Activated CD4-positive, alpha-beta T cell treated with anti-CD3 and anti-CD28 coated beads, Interleukin-2, amount 10 ng/mL, durations not matched to agents 24 days and 14 days (primary cell): ENCODE measurements around the gene OR4K13. TPM values are rescaled to one million over a fixed set of nuclear protein-coding genes. Genes with fewer than 3 reads are reported as not detected.

Experiments
- DNase-seq: peaks from one replicate; pipeline ENCODE4 v3.0.0; 2022
- H3K27ac Mint-ChIP-seq: one replicate; pipeline ENCODE4 v1.8.0; 2022; ENCODE audit warnings: mild to moderate bottlenecking, mixed read lengths
- H3K27me3 Mint-ChIP-seq: one replicate; pipeline ENCODE4 v1.8.0; 2022; ENCODE audit warnings: mixed read lengths
- H3K36me3 Mint-ChIP-seq: one replicate; pipeline ENCODE4 v1.8.0; 2022; ENCODE audit warnings: low read depth, mild to moderate bottlenecking, mixed read lengths
- H3K4me1 Mint-ChIP-seq: one replicate; pipeline ENCODE4 v1.8.0; 2021; ENCODE audit warnings: mixed read lengths
- H3K4me3 Mint-ChIP-seq: one replicate; pipeline ENCODE4 v1.8.0; 2022; ENCODE audit warnings: mild to moderate bottlenecking, moderate library complexity, mixed read lengths
- H3K9me3 Mint-ChIP-seq: one replicate; pipeline ENCODE4 v1.8.0; 2021; ENCODE audit warnings: mixed read lengths
- intact Hi-C: fragments of 100-400 bp; cut with micrococcal nuclease; formaldehyde crosslinking; loops from one replicate; pipeline ENCODE4 v1.15.1; 2023
- total RNA-seq: library from RNA; stranded (reverse); gene quantifications from 2 replicates; pipeline ENCODE4 v1.2.3, GENCODE V29; 2022

OR4K13 gene
- not detected in 2 replicates for total RNA-seq

DNA sequence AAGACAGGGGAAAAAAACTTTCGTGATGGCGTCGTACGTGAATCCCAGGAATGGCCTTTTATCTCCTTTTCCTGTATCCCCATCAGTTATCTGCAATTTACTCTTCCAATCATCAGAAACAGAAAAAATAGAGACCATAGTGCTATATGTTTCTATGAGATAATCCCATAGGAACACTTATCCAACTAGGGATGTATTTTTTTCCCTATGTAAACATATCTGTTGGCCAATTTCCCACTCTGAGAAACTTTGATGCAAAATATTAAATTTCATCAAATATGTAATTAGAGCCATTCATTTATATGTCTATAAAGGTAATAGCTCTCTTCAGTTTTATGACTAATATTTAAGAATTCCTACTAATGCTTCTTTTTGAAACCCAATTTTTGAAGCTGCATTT is at the start of gene OR4K13:
TSS of gene OR4K13 (minus strand) at position 101 of the 400 bp plus-strand sequence. CDS start 1,280 bp downstream, outside the sequence.
- intact Hi-C loops = no loop called here

GRCh38 chr14:20059745-20060144 is 23.9 kb upstream of the OR4K13 start, which contains the start of gene OR4L1:
TSS of gene OR4L1 (plus strand) at chr14:20060045. CDS start at chr14:20060045, 0 bp downstream.
- no peaks in the 10 kb centered on the region for H3K9me3 Mint-ChIP-seq
- no peak within 1 kb of the TSS for H3K4me3 Mint-ChIP-seq
- DNase-seq = no peak
- H3K27me3 Mint-ChIP-seq = no peaks in the 10 kb centered on the region
- no peaks in the 10 kb centered on the region for H3K4me1 Mint-ChIP-seq
- no peaks in the 10 kb centered on the region for H3K36me3 Mint-ChIP-seq
- intact Hi-C loops = no loop called here
- no peak within 1 kb of the TSS for H3K27ac Mint-ChIP-seq

More for the DNA sequence above, at the start of gene OR4K13:
- DNase-seq = no peak
- H3K9me3 Mint-ChIP-seq = peaks cover 8% of the 10 kb centered on the region
- H3K27ac Mint-ChIP-seq = no peak within 1 kb of the TSS
- H3K36me3 Mint-ChIP-seq = no peaks in the 10 kb centered on the region
- no peak within 1 kb of the TSS for H3K4me3 Mint-ChIP-seq
- no peaks in the 10 kb centered on the region for H3K27me3 Mint-ChIP-seq
- no peaks in the 10 kb centered on the region for H3K4me1 Mint-ChIP-seq

DNA sequence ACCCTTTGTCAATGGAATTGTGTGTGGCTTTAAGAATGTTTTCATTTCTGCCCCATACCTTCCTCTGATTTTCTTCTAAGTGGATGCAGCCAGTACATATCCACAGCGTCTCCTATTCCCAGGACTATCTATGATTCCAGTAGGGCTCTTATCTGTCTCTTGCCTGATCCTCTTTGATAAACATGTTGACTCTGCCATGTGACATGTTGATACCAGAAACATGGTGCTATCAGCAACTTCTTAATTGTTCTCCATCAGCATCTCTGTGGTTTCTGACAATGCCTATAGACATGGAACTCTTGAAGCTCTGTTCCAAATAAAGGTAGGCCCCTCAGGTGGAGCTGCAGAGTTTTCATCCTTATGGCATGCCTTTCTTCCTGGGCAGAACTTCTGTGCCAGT is 12.4 kb upstream of the OR4K13 start:
- Mint-ChIP-seq H3K36me3 (no peaks in the 10 kb centered on the region), H3K4me3 (no peak overlapping the region), H3K9me3 (no peaks in the 10 kb centered on the region), H3K27ac (no peak overlapping the region), H3K27me3 (no peaks in the 10 kb centered on the region), H3K4me1 (no peaks in the 10 kb centered on the region)
- no peak for DNase-seq
- intact Hi-C loops = no loop called here

GRCh38 chr14:20044243-20044642 is 8.4 kb upstream of the OR4K13 start:
- Mint-ChIP-seq H3K4me1 (no peaks in the 10 kb centered on the region), H3K4me3 (no peak overlapping the region), H3K27me3 (no peaks in the 10 kb centered on the region), H3K27ac (no peak overlapping the region), H3K36me3 (no peaks in the 10 kb centered on the region), H3K9me3 (no peaks in the 10 kb centered on the region)
- DNase-seq = no peak
- intact Hi-C loops = no loop called here

DNA sequence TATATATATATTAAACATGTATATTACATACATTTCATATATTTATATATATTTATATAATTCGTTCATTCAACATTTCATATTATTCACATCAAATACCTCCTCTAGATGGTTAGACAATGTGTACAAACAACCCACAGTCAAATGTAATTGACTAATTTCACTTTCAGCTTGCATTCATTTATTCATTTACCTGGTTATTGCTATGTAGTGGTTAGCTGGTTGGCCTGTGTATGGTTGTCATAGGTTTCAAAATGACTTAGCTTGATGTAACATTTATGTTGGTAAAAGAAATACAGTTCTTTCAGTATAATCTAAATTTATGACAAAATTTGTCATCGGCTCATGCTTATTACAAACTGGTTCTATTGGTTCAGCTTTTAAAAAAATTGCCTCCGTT is 389 bp downstream of the OR4K13 start:
- Mint-ChIP-seq H3K27me3 (no peaks in the 10 kb centered on the region), H3K9me3 (peaks cover 8% of the 10 kb centered on the region), H3K4me1 (no peaks in the 10 kb centered on the region), H3K4me3 (no peak overlapping the region), H3K36me3 (no peaks in the 10 kb centered on the region), H3K27ac (no peak overlapping the region)
- DNase-seq = no peak
- intact Hi-C loops = no loop called here

DNA sequence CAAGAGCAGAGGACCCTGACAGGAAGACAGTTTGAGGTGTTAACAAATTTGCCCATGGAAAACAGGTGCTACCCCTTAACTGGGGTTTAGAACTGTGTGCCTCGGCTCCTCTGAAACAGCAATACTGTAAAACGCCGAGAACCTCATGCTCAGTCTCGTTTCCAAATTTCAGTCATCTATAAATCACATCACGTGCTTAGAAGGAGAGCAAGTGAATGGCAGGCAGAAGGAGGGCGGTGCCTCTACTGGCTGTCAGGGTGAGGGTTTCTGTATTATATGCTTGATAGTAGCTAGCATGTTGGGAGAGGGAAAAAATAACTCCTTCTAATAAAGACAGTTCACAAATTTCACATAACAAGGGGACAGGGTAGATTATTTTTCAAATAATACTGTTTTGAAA is 4.8 kb downstream of the OR4K13 start:
- no peaks in the 10 kb centered on the region for H3K36me3 Mint-ChIP-seq
- no peak overlapping the region for H3K4me3 Mint-ChIP-seq
- peaks cover 8% of the 10 kb centered on the region for H3K9me3 Mint-ChIP-seq
- H3K27ac Mint-ChIP-seq = no peak overlapping the region
- no peaks in the 10 kb centered on the region for H3K27me3 Mint-ChIP-seq
- H3K4me1 Mint-ChIP-seq = no peaks in the 10 kb centered on the region
- DNase-seq = no peak
- intact Hi-C loops = no loop called here

DNA sequence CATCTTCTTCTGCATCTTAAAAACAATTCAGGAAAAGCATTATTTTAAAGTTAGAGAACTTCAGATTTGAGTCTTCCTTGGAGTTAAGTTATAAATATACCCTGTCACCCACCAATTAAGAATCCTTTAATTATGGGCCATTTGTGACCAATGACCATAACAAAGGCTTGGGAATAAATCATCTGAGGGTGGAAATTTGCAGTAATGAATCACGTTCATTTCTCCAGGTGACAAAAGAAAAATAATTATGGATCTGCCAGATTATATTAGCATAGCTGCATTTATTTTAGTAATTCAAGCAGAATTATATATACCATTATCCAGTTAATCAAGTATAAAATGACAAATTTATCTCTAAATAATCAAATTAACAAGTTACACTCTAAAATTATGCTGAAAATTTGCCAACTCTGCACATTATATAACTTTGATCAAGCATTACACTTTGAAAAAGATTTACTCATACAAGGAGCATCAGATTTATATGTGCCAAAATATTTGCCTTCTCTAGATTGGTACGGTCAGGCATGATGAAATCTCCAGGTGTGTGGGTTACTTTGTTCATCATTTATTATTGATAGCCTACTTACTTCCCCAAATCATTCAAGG is 16.5 kb downstream of the OR4K13 start, which contains the start of gene OR4K14:
TSS of gene OR4K14 (minus strand) at position 51 of the 609 bp plus-strand sequence. CDS start 4,114 bp downstream, outside the sequence.
- H3K9me3 Mint-ChIP-seq = peaks cover under 1% of the 10 kb centered on the region
- no peak within 1 kb of the TSS for H3K27ac Mint-ChIP-seq
- intact Hi-C loops = no loop called here
- no peaks in the 10 kb centered on the region for H3K36me3 Mint-ChIP-seq
- no peak within 1 kb of the TSS for H3K4me3 Mint-ChIP-seq
- H3K27me3 Mint-ChIP-seq = no peaks in the 10 kb centered on the region
- H3K4me1 Mint-ChIP-seq = no peaks in the 10 kb centered on the region
- no peak for DNase-seq

DNA sequence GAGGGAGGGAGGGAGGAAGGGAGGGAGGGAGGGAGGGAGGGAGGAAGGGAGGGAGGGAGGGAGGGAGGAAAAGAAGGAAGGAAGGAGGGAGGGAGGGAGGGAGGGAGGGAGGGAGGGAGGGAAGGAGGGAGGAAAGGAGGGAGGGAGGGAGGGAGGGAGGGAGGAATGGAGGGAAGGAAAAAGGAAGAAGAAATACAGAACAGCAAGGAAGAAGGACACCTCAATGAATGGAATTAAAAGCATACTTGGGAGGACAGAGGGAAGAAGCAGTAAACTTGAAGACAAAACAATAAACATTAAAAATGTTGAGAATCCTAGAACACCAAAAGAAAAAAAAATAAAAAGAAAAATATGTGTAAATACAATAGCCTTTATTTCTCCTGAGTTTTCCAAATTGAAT is 27.7 kb downstream of the OR4K13 start:
- intact Hi-C loops = no loop called here
- Mint-ChIP-seq H3K27me3 (no peaks in the 10 kb centered on the region), H3K9me3 (no peaks in the 10 kb centered on the region), H3K27ac (no peak overlapping the region), H3K4me3 (no peak overlapping the region), H3K36me3 (no peaks in the 10 kb centered on the region), H3K4me1 (no peaks in the 10 kb centered on the region)
- DNase-seq = no peak

DNA sequence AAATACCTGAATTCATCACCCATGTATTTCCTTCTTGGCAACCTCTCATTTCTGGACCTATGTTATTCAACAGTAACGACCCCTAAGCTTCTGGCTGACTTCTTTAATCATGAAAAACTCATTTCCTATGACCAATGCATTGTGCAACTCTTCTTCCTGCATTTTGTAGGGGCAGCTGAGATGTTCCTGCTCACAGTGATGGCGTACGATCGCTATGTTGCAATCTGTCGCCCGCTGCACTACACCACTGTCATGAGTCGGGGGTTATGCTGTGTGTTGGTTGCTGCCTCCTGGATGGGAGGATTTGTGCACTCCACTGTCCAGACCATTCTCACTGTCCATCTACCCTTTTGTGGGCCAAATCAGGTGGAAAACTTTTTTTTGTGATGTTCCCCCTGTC is 33.5 kb downstream of the OR4K13 start:
- intact Hi-C loops = no loop called here
- Mint-ChIP-seq H3K9me3 (no peaks in the 10 kb centered on the region), H3K4me1 (no peaks in the 10 kb centered on the region), H3K27me3 (no peaks in the 10 kb centered on the region), H3K27ac (no peak overlapping the region), H3K4me3 (no peak overlapping the region), H3K36me3 (no peaks in the 10 kb centered on the region)
- DNase-seq = no peak

GRCh38 chr14:20001863-20002262 is 34.0 kb downstream of the OR4K13 start, which contains the start of gene OR4Q2:
TSS of gene OR4Q2 (plus strand) at chr14:20002163.
- H3K27ac Mint-ChIP-seq = no peak within 1 kb of the TSS
- H3K4me1 Mint-ChIP-seq = no peaks in the 10 kb centered on the region
- no peak within 1 kb of the TSS for H3K4me3 Mint-ChIP-seq
- intact Hi-C loops = no loop called here
- DNase-seq = no peak
- H3K36me3 Mint-ChIP-seq = no peaks in the 10 kb centered on the region
- H3K9me3 Mint-ChIP-seq = no peaks in the 10 kb centered on the region
- H3K27me3 Mint-ChIP-seq = no peaks in the 10 kb centered on the region

DNA sequence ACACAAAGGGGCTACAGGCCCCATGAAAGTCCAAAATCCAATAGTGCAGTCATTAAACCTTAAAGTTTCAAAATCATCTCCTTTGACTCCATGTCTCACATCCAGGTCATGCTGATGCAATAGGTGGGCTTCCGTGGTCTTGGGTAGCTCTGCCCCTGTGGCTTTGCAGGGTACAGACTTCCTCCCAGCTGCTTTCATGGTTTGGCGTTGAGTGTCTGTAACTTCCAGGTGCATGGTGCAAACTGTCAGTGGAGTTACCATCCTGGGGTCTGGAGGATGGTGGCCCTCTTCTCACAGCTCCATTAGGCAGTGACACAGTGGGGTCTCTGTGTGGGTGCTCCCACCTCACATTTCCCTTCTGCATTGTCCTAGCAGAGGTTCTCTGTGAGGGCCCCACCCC is 42.4 kb downstream of the OR4K13 start:
- Mint-ChIP-seq H3K9me3 (peaks cover 11% of the 10 kb centered on the region), H3K4me3 (no peak overlapping the region), H3K4me1 (no peaks in the 10 kb centered on the region), H3K27ac (no peak overlapping the region), H3K36me3 (no peaks in the 10 kb centered on the region), H3K27me3 (no peaks in the 10 kb centered on the region)
- DNase-seq = no peak
- intact Hi-C loops = no loop called here

Other genes starting within 250 kb of the OR4K13 start
- gene OR4N2, start 232.3 kb downstream of the OR4K13 start, total RNA-seq = not detected in 2 replicates
- not detected in 2 replicates for gene OR4K2, start 160.9 kb downstream of the OR4K13 start, total RNA-seq
- not detected in 2 replicates for gene OR4K5, start 115.4 kb downstream of the OR4K13 start, total RNA-seq
- gene OR4K1, start 105.1 kb downstream of the OR4K13 start, total RNA-seq = not detected in 2 replicates
- gene OR4K15, start 60.4 kb downstream of the OR4K13 start, total RNA-seq = not detected in 2 replicates
- gene OR4Q2, start 33.9 kb downstream of the OR4K13 start, total RNA-seq = not detected in 2 replicates
- not detected in 2 replicates for gene OR4K14, start 16.7 kb downstream of the OR4K13 start, total RNA-seq
- not detected in 2 replicates for gene OR4L1, start 24.0 kb upstream of the OR4K13 start, total RNA-seq
- gene OR4K17, start 74.7 kb upstream of the OR4K13 start, total RNA-seq = not detected in 2 replicates
- not detected in 2 replicates for gene OR4N5, start 102.8 kb upstream of the OR4K13 start, total RNA-seq
- gene OR11G2, start 154.9 kb upstream of the OR4K13 start, total RNA-seq = not detected in 2 replicates
- gene OR11H6, start 187.7 kb upstream of the OR4K13 start, total RNA-seq = not detected in 2 replicates
- gene OR11H7, start 192.9 kb upstream of the OR4K13 start, total RNA-seq = not detected in 2 replicates
- gene OR11H4, start 203.2 kb upstream of the OR4K13 start, total RNA-seq = not detected in 2 replicates